HepG2 (cell line): ENCODE results near the gene CADPS2. TPM values are rescaled to one million over a fixed set of nuclear protein-coding genes. Genes with fewer than 3 reads are reported as not detected.

Experiments used
- ATAC-seq: fragments of 200-7000 bp; cut with Tn5 transposase; 3 replicates; pipeline ENCODE4 v1.9.1; 2020; ENCODE audit warnings: mild to moderate bottlenecking, moderate library complexity
- BruUV-seq: library from RNA; stranded (reverse); fragments of 400-500 nt; replicated peaks from 2 replicates; lab custom pipeline; 2021; lab: Mats Ljungman, UMichigan
- CTCF ChIA-PET: fragments of 300-600 bp; formaldehyde crosslinking; extraction: SDS; loops from one replicate; lab custom pipeline; 2021; ENCODE audit warnings: low total read pairs, inconsistent platforms, low intra/inter-chr PET ratio; lab: Yijun Ruan, JAX
- POLR2A ChIA-PET: fragments of 350-600 bp; sonication (Branson Sonifier 250); formaldehyde crosslinking; loops from one replicate; lab custom pipeline; 2020; ENCODE audit warnings: antibody characterized with exemption, inconsistent platforms; lab: Yijun Ruan, JAX
- DNase-seq: peaks from one replicate; pipeline ENCODE4 v3.0.0-alpha.2; 2015; ENCODE audit warnings: low spot score
- FAIRE-seq: peaks from 3 replicates; lab custom pipeline; 2011; peaks lifted over from hg19 to GRCh38; lab: Jason Lieb, UNC
- H2AFZ ChIP-seq: one replicate; pipeline ENCODE4 v1.6.1; 2011; ENCODE audit warnings: low read length, inconsistent platforms
- H3K27ac ChIP-seq: fragments of 300-600 bp; 3 replicates; pipeline ENCODE4 v1.8.0; 2011; ENCODE audit warnings: mixed run types, mild to moderate bottlenecking, mixed read lengths, low read length, inconsistent platforms; ENCODE audit not compliant: insufficient read depth; ENCODE audit errors: extremely low read length
- H3K27me3 ChIP-seq, 2 experiments: fragments of 200-600 bp in 1 of 2; 2 replicates in 1 of 2; 3 replicates in 1 of 2; pipeline versions ENCODE4 v1.6.0 to v1.8.0; 2011; ENCODE audit warnings: low read length in 2 of 2, mild to moderate bottlenecking in 2 of 2, moderate library complexity in 2 of 2, inconsistent platforms in 1 of 2; ENCODE audit not compliant: insufficient read depth in 2 of 2, control insufficient read depth in 1 of 2
- H3K36me3 ChIP-seq, 2 experiments: fragments of 200-600 bp in 1 of 2; replicated peaks in 1 of 2; 2 replicates in 1 of 2; 3 replicates in 1 of 2; pipeline versions ENCODE4 v1.5.1 to v1.8.0; 2011; ENCODE audit warnings: low read length in 2 of 2, inconsistent platforms in 1 of 2; ENCODE audit not compliant: insufficient read depth in 2 of 2, control insufficient read depth in 1 of 2
- H3K4me1 ChIP-seq: 2 replicates; pipeline ENCODE4 v1.5.1; 2012; ENCODE audit warnings: low read length, inconsistent platforms; ENCODE audit not compliant: insufficient read depth
- H3K4me2 ChIP-seq: 2 replicates; pipeline ENCODE4 v1.6.0; 2011; ENCODE audit warnings: low read depth, low read length, inconsistent platforms
- H3K4me3 ChIP-seq, 3 experiments: fragments of 200-600 bp in 1 of 3; sonication (generic), shearing (Covaris generic) in 1 of 3; replicated peaks in 1 of 3; 2 replicates each; pipeline ENCODE4 v1.5.1; 2011 to 2016; ENCODE audit warnings: low read length in 3 of 3, inconsistent platforms in 2 of 3, low read depth in 2 of 3, mild to moderate bottlenecking in 2 of 3, control low read depth in 1 of 3, mixed read lengths in 1 of 3; ENCODE audit not compliant: insufficient read depth in 1 of 3
- H3K79me2 ChIP-seq: one replicate; pipeline ENCODE4 v1.6.1; 2011; ENCODE audit warnings: low read length, inconsistent platforms; ENCODE audit not compliant: insufficient read depth
- H3K9ac ChIP-seq: 2 replicates; pipeline ENCODE4 v1.6.0; 2011; ENCODE audit warnings: mild to moderate bottlenecking, low read depth, low read length, inconsistent platforms; ENCODE audit not compliant: insufficient read depth
- H3K9me3 ChIP-seq: 2 replicates; pipeline ENCODE4 v1.5.1; 2012; ENCODE audit warnings: mild to moderate bottlenecking, low read length
- H4K20me1 ChIP-seq: 2 replicates; pipeline ENCODE4 v1.6.0; 2011; ENCODE audit warnings: inconsistent platforms, mild to moderate bottlenecking, low read length, moderate library complexity; ENCODE audit not compliant: insufficient read depth
- AKAP8 ChIP-seq: sonication (generic); formaldehyde crosslinking; IDR thresholded peaks from 2 replicates; pipeline ENCODE4 v1.5.1; 2020; ENCODE audit warnings: mild to moderate bottlenecking, missing genetic modification reagents
- ETV5 ChIP-seq: IDR thresholded peaks from 2 replicates; pipeline ENCODE4 v1.6.1; 2018; ENCODE audit warnings: missing biosample characterization, missing genetic modification reagents, inconsistent platforms, borderline replicate concordance
- FOXO1 ChIP-seq: sonication (generic); formaldehyde crosslinking; IDR thresholded peaks from 2 replicates; pipeline ENCODE4 v1.4.0; 2020; ENCODE audit warnings: missing genetic modification reagents
- RXRB ChIP-seq: IDR thresholded peaks from 2 replicates; pipeline ENCODE4 v1.6.1; 2016; ENCODE audit warnings: borderline replicate concordance, missing genetic modification reagents, missing compliant biosample characterization
- TBX2 ChIP-seq: sonication (generic); formaldehyde crosslinking; IDR thresholded peaks from 2 replicates; pipeline ENCODE4 v1.5.0; 2020; ENCODE audit warnings: missing genetic modification reagents, mild to moderate bottlenecking, borderline replicate concordance
- ZBTB49 ChIP-seq: sonication (generic); formaldehyde crosslinking; IDR thresholded peaks from 2 replicates; pipeline ENCODE4 v1.4.0; 2020; ENCODE audit warnings: missing genetic modification reagents, borderline replicate concordance
- ZNF468 ChIP-seq: sonication (generic); formaldehyde crosslinking; IDR thresholded peaks from 2 replicates; pipeline ENCODE4 v1.8.0; 2022; ENCODE audit warnings: mild to moderate bottlenecking, moderate library complexity, missing genetic modification reagents
- ZNF501 ChIP-seq: sonication (generic); formaldehyde crosslinking; IDR thresholded peaks from 2 replicates; pipeline ENCODE4 v1.5.1; 2020; ENCODE audit warnings: mild to moderate bottlenecking, moderate library complexity, missing genetic modification reagents
- ZNF747 ChIP-seq: sonication (generic); formaldehyde crosslinking; IDR thresholded peaks from 2 replicates; pipeline ENCODE4 v1.8.1; 2023; ENCODE audit warnings: missing genetic modification reagents, mild to moderate bottlenecking, borderline replicate concordance
- ZNF883 ChIP-seq: sonication (generic); formaldehyde crosslinking; IDR thresholded peaks from 2 replicates; pipeline ENCODE4 v1.5.1; 2020; ENCODE audit warnings: mild to moderate bottlenecking, missing genetic modification reagents; ENCODE audit errors: not compliant biosample characterization
- ZZZ3 ChIP-seq: sonication (generic); formaldehyde crosslinking; IDR thresholded peaks from 2 replicates; pipeline ENCODE4 v1.4.0; 2020; ENCODE audit warnings: missing genetic modification reagents, mild to moderate bottlenecking, borderline replicate concordance
- WGBS: methylation state at CpG from one replicate; pipeline ENCODE4 v1.1.6; 2017; ENCODE audit warnings: low lambda C conversion rate; 5-methylcytosine and 5-hydroxymethylcytosine counted together
- in situ Hi-C: cut with HindIII; loops from 2 replicates; pipeline ENCODE4 v1.10.0; 2017; ENCODE audit warnings: low pct_unique_long_range_greater_than_20kb; ENCODE audit not compliant: extremely low pct_ligation_motif_present
- intact Hi-C: fragments of 100-400 bp; cut with micrococcal nuclease; formaldehyde crosslinking; loops from one replicate; pipeline ENCODE4 v1.10.0; 2022; ENCODE audit not compliant: unreplicated experiment
- polyA plus RNA-seq, 8 experiments: library from polyadenylated mRNA; depleted of rRNA in 3 of 8; stranded (reverse) in 7 of 8; unstranded in 1 of 8; fragments of >200 nt; fragmentation: Illumina TruSeq in 4 of 8; extraction: Trizol in 4 of 8; gene quantifications; 2 replicates each; pipeline versions ENCODE4 v1.2.1 to v1.2.3, GENCODE V29; 2011 to 2016; ENCODE audit warnings: low read depth in 4 of 8, missing spikeins in 1 of 8, mixed read lengths in 1 of 8; ENCODE audit not compliant: insufficient read depth in 1 of 8
- total RNA-seq, 5 experiments: library from RNA; depleted of rRNA; stranded (reverse); fragments of >200 nt; fragmentation: Illumina TruSeq; extraction: Trizol; gene quantifications; 2 replicates each; pipeline ENCODE4 v1.2.3, GENCODE V29; 2016; ENCODE audit warnings: low read depth in 1 of 5
- TF ChIP-seq, protein P1 (sequence below): sonication (generic); formaldehyde crosslinking; IDR thresholded peaks from 2 replicates; pipeline ENCODE4 v1.9.0; 2021; ENCODE audit warnings: missing genetic modification reagents, borderline replicate concordance
- TF ChIP-seq, protein P2 (sequence below): sonication (generic); formaldehyde crosslinking; IDR thresholded peaks from 2 replicates; pipeline ENCODE4 v1.5.0; 2020; ENCODE audit warnings: mild to moderate bottlenecking, missing genetic modification reagents
- TF ChIP-seq, protein P3 (sequence below): sonication (generic); formaldehyde crosslinking; IDR thresholded peaks from 2 replicates; pipeline ENCODE4 v1.5.1; 2020; ENCODE audit warnings: missing genetic modification reagents, mild to moderate bottlenecking, borderline replicate concordance

CADPS2 gene
- total and polyA plus RNA-seq, 2 of the 13 experiments (the other 11 are each of a cell fraction or from before 2014, with no cell fraction given), result 17.6 to 43.8 TPM

DNA sequence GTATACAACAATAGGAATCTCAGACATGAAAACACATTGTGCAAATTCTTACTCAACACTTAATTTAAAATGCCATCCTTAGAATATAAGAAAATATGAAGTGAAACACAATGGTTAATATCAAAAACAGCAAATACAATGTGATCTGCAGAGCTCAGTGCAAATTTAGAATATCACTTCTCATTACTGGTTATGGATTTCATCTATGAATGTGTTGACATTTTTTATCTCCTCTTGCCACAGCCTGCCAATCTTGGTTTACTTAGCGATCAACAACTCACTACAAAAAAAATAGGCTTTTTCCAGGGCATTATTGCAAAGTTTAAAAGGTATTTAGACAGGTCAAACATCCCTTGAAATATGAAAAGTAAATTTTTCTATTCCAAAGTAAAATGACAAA lies 158.5 kb downstream of the CADPS2 start:
- H3K4me1 ChIP-seq, result no peaks in the 10 kb centered on the region
- no peak overlapping the region for H3K4me3 ChIP-seq
- no TSS peak for BruUV-seq
- CTCF ChIA-PET, result no interaction called here
- no peaks in the 10 kb centered on the region for H4K20me1 ChIP-seq
- H3K27me3 ChIP-seq, result no peaks in the 10 kb centered on the region
- H2AFZ ChIP-seq, result no peak overlapping the region
- WGBS, result 100% methylated on average over 1 of the region's 1 CpG
- no peak for TF ChIP-seq ZNF747 (CRISPR knock-in tag)
- TF ChIP-seq ZZZ3 (CRISPR knock-in tag), result no peak
- no peak for TF ChIP-seq ZNF468 (CRISPR knock-in tag)
- TF ChIP-seq AKAP8, result no peak
- no peak for TF ChIP-seq RXRB (CRISPR knock-in tag)
- no peak for TF ChIP-seq FOXO1
- TF ChIP-seq ZNF501 (CRISPR knock-in tag), result no peak
- TF ChIP-seq TBX2 (CRISPR knock-in tag), result no peak
- no peak for TF ChIP-seq ETV5 (CRISPR knock-in tag)
- TF ChIP-seq, protein P1, sequence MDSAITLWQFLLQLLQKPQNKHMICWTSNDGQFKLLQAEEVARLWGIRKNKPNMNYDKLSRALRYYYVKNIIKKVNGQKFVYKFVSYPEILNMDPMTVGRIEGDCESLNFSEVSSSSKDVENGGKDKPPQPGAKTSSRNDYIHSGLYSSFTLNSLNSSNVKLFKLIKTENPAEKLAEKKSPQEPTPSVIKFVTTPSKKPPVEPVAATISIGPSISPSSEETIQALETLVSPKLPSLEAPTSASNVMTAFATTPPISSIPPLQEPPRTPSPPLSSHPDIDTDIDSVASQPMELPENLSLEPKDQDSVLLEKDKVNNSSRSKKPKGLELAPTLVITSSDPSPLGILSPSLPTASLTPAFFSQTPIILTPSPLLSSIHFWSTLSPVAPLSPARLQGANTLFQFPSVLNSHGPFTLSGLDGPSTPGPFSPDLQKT, result no peak
- TF ChIP-seq ZNF883 (CRISPR knock-in tag), result no peak
- TF ChIP-seq, protein P2, sequence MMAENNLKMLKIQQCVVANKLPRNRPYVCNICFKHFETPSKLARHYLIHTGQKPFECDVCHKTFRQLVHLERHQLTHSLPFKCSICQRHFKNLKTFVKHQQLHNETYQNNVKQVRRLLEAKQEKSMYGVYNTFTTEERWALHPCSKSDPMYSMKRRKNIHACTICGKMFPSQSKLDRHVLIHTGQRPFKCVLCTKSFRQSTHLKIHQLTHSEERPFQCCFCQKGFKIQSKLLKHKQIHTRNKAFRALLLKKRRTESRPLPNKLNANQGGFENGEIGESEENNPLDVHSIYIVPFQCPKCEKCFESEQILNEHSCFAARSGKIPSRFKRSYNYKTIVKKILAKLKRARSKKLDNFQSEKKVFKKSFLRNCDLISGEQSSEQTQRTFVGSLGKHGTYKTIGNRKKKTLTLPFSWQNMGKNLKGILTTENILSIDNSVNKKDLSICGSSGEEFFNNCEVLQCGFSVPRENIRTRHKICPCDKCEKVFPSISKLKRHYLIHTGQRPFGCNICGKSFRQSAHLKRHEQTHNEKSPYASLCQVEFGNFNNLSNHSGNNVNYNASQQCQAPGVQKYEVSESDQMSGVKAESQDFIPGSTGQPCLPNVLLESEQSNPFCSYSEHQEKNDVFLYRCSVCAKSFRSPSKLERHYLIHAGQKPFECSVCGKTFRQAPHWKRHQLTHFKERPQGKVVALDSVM (CRISPR knock-in tag), result no peak
- no peak for TF ChIP-seq ZBTB49 (CRISPR knock-in tag)
- TF ChIP-seq, protein P3, sequence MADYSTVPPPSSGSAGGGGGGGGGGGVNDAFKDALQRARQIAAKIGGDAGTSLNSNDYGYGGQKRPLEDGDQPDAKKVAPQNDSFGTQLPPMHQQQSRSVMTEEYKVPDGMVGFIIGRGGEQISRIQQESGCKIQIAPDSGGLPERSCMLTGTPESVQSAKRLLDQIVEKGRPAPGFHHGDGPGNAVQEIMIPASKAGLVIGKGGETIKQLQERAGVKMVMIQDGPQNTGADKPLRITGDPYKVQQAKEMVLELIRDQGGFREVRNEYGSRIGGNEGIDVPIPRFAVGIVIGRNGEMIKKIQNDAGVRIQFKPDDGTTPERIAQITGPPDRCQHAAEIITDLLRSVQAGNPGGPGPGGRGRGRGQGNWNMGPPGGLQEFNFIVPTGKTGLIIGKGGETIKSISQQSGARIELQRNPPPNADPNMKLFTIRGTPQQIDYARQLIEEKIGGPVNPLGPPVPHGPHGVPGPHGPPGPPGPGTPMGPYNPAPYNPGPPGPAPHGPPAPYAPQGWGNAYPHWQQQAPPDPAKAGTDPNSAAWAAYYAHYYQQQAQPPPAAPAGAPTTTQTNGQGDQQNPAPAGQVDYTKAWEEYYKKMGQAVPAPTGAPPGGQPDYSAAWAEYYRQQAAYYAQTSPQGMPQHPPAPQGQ, result no peak
- POLR2A ChIA-PET, result no interaction called here
- in situ Hi-C loops, result no loop called here
- no peak for DNase-seq
- FAIRE-seq, result no peak
- H3K36me3 ChIP-seq, result no peaks in the 10 kb centered on the region
- no peak overlapping the region for H3K9ac ChIP-seq
- H3K9me3 ChIP-seq, result no peaks in the 10 kb centered on the region
- intact Hi-C loops, result no loop called here
- no peak overlapping the region for H3K27ac ChIP-seq
- peaks cover 3% of the 10 kb centered on the region for H3K79me2 ChIP-seq
- H3K4me2 ChIP-seq, result no peak overlapping the region
- ATAC-seq, result no peak
